ENCODE measurements around the gene DPP7. TPM values are rescaled to one million over a fixed set of nuclear protein-coding genes. Genes with fewer than 3 reads are reported as not detected.
A peak's percentile ranks its signal among the peaks of the same experiment; 100 is the strongest.
"Not testable (repeated sequence)": the region's sequence is repeated elsewhere in the genome, so short reads cannot be mapped to it uniquely, and the experiment has no call there.

The DPP7 gene
- total RNA-seq, 1 experiment from 2014 or later: 290 TPM

DNA sequence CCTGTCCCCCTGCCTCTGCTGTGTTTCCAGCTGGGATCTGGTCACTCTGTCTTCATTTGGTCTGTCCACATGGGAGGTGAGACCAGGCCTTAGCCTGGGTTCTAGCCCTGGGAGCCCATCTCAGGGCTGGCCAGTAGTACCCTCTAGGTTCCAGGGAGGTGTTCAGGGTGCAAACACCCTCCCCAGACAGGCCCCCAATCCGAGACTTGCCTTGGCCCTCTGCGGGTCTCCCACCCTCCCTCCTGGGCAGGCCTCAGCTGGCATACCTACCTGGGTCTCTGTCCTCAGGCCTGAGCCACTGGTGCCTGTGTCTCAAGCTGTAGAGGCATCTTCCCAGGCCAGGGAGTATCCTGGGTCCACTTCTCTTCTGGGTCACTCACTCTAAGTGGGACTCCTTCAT is 43.3 kb downstream of the DPP7 start:
- no peak for DNase-seq (ENCODE audit: low spot score)

DNA sequence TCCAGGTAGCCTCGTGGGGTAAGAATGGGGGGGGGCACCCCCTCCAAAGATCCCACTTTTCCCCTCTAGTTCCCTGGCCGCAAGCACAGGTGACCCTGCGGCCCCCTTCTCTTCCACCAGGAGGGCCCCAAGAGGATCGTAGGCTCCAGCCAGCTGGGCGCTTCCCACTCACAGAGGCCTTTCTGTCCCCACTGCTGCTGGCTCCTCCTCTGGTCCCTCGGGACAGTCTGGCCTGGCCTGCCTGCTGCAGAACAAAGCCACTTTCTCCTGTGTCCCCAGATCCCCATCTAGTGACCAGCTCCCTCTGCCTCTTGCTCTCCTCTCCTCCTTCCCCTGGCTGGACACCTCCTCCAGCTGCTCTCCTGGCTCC is 43.6 kb downstream of the DPP7 start:
- peak; percentile 65 for DNase-seq (ENCODE audit: low spot score)

DNA sequence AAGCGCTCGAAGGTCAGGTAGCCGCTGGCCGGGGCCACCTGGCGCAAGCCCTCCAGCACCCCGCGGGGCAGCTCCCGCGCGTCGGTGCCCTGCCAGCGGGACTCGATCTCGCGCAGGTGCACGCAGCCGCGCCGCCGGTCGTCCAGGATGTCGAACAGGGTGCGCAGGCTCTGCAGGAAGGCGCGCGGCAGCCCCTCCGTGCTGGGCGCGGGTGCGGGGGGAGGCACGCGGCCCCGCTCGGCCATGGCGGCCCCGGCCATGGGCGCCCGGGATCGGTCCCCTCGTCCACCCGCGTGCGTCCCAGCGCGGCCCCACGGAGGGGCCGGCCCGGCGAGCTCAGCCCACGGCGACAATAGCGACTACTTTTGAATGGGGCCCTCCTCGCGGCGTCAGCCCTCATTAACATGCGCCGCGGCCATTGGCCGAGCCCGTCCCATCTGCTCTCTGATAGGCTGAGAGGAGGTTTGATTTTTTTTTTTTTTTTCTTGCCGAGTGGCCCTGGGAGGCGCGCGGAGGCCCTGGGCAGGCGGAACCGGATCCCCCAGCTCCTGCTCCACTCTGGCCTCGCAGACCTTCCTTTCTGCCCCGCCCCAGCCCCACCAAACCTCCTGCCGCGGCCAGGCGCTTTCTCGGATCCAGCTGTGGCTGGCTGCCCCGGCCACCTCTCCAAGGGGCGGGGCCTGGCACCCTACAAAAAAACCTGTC is 44.2 kb downstream of the DPP7 start, which contains the start of gene SAPCD2:
Gene SAPCD2 (minus strand): TSS at position 357 of the 705 bp plus-strand sequence. CDS start 97 bp downstream, at position 260.
- peak; percentile 91 for DNase-seq (ENCODE audit: low spot score)

DNA sequence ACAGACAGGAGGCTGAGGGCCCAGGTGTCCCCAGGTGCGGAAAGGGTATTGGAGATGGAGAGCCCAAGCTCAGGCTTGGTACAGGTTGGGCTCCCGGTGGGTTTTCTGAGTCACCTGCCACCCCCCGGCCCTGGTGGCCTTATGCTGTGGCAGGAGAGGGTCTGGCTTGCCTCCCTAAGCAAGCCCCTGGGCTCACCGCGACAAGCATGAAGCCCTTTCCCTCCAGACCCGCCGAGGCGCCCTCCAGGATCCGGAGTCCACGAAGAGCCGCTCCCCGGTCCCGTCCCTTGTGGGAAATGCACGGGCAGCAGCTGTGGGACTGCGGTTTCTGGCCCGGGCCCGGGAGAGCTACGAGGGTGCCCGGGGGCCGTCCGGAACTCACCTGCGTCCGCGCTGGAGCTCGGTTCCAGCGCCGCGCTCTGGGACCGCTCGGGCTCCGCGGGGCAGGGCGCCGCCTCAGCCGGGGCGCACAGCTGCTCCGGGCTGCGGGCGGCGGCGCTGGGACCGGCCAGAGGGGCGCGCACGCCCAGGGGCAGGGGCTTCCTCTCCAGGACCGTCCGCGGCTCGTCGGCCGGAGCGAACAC is 44.9 kb downstream of the DPP7 start:
- no peak for DNase-seq (ENCODE audit: low spot score)

DNA sequence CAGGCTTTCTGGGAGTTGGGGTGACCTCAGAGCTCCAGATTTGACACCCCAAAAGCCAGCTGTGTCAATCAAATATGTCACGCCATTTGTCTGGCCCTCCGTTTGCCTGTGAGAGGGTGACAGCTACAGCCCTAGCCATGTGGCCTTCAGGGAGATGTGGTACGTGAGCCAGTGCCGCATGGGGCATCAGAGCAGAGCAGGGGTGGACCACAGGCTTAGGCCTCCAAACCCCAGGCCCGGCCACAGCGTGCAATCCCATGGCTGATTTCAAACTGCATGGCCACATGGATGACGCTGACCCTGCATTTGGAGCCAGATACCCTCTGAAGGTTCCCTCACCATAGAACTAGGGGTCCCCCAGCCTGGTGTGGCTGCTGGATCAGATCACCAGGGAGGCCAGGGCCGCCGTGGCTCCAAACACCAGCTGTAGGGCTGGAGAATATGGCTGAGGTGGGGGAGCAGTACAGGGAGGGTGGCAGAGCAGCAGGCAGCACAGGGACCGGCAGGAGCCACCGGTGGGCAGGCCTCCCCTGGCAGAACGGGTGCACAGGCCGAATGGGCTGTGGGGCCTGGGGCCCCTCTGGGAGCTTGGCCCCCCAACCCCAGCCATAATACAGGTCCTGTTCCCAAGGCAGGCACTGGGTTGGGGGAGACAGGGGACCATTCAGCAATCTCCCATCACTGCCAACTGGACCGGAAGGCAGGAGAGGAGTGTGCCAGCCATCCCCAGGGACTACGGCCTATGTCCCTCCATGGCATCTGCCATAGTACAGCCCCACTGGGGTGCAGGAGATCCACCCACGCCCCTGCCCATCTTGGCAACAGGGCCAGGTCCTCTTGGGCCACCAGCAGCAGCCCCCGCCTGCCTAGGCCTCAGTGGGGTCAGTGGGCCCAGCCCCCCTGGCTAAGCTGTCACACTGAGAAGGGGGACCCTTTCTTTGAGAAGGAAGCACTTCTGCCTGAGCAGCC is 45.7 kb downstream of the DPP7 start:
- no peak for DNase-seq (ENCODE audit: low spot score)

DNA sequence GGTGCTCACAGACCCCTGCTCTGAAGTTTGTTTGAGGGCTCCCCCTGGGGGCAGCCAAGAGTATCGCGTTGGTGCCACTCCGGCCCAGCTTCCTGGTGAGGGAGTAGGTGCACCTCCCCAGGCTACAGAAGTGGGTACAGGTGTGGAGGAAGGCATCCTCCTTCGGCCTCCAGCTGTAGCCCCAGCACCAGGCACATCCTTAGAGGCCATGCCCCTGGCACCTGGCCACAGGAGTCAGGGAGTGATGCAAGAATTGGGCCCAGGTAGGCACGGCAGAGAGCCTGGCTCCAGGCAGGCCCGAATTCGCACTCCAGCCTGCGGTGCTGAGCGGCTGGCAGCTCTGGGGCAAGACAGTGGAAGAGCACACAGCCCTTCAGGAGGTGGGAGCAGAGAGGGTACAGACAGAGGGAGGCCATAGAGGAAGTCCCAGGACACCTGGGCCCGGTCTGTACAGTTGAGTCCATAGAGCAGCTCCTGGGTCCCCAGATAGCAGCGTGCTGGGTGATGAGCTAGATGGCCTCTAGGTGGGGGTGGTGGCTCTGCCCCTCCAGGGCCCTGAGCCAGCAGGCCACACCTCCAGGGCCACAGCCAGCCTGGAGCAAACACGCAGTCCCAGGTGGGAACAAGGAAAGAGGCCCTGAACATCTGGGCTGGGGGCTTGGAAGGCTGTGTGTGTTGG is 46.5 kb downstream of the DPP7 start:
- DNase-seq (ENCODE audit: low spot score): peak; percentile 90

DNA sequence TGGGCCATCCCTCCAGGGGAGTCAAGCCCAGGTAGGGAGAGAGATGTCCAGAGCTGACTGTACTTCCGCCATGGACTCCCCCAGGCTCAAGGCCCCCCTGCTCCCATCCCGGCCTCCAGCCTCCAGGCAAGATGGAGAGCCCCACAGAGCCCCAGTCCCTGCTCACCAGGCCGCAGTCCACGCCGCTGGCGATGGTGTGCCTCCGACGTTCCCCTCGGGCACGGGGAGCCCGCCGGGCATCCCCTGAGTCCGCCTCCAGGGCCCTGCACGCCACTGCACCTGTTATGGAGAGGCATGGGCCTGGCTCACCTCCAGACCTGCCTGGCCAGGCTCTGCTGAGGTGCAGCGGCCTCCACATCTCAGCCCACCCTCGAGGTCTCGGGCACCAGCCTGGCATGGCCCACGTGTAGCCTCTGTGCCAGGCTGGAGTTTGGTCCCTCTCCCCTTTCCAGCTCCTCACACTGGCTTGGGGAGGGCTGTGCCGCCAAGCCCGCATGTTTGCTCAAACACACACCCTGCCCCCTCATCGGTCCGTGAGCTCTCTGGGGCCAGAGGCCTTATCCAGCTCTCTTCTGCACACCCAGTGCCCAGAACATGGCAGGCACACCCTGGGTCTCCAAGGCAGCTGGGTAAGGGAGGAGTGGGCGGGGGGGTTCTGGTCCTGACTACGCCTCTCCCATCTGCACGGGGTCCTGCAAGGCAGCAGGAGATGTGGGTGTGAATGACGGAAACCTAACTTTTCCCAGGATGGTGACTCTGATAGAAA is 48.3 kb downstream of the DPP7 start:
- no peak for DNase-seq (ENCODE audit: low spot score)

DNA sequence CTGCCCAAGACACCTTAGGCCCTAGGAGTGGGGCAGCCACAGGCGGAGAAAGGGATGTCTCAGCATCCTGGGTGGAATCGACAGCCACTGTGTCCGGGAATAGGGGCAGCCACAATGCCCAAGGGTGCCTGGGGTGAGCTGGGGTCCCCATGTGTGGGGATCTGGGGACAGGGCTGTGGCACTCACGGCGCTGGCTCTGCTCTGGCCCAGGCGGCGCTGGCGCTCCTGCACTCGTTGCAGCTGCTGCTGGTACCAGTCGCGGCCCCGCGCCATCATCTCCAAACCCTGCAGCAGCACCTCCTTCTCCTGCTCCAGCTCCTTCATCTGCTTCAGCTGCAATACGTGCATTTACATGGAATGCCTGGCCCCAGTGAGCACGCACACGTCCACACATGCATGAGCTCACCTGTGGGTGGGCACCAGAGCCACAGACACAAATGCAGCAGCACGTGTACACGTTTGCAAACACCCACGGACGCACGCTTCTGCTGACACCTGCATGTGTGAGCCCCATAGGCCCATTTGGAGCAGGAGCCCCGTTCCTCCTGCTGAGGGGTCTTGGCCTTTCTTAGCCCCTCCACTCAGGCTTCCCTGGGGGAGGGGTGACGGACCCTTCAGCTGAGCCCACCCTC is 49.1 kb downstream of the DPP7 start:
- DNase-seq (ENCODE audit: low spot score): no peak

DNA sequence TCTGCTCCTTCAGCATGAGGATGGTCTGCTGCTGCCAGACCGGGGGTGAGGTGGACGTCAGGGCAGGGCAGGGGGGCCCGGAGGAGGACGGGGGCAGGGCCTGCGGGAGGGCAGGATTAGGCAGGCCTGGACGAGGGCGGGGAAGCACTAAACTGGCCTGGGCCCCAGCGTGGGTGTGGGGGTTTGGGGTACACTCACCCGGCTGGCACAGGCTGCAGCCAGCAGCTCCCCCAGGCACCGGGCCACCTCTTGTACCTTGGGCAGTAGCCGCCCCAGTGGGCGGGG is 49.7 kb downstream of the DPP7 start:
- DNase-seq (ENCODE audit: low spot score): no peak

DNA sequence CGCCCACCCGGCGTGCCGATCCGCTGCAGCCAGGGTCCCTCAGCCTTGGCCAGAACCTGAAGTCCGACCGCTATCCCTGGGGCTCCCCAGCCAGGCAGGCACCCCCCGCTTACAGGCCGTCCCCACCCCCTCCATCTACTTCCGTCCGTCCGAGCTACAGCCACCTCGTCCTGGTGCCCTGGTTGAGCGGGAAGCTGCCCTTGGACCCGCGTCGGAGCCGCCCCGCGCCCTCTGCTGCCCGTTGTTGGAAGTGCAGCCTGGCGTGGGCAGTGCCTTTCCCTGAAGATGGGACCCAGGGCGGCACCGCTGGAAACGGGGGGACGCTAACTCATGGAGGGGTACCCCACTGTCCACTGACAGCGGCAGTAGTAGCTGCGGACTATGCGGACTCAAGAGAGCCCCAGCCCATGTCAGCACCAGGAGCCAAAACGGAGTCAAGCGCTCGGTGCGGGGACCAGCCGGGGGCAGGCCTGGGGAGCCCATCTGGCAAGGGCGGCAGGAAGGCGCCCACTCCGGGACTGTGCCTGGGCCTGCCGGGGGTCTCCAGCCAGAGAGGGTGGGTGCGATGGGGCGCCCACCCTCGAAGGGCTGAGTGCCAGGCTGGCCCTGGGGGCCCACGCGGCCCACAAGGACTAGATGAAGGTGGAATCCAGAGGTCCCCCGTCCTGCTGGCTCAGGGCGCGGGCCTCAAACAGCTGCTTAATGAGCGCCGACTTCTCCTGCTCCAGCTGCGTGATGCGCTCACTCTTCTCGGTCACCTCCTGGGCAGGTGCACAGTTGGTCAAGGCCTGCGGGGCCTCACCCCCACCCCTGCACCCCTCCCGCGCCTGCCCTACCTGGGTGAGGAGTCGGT is 50.3 kb downstream of the DPP7 start:
- peak; percentile 67 for DNase-seq (ENCODE audit: low spot score)

DNA sequence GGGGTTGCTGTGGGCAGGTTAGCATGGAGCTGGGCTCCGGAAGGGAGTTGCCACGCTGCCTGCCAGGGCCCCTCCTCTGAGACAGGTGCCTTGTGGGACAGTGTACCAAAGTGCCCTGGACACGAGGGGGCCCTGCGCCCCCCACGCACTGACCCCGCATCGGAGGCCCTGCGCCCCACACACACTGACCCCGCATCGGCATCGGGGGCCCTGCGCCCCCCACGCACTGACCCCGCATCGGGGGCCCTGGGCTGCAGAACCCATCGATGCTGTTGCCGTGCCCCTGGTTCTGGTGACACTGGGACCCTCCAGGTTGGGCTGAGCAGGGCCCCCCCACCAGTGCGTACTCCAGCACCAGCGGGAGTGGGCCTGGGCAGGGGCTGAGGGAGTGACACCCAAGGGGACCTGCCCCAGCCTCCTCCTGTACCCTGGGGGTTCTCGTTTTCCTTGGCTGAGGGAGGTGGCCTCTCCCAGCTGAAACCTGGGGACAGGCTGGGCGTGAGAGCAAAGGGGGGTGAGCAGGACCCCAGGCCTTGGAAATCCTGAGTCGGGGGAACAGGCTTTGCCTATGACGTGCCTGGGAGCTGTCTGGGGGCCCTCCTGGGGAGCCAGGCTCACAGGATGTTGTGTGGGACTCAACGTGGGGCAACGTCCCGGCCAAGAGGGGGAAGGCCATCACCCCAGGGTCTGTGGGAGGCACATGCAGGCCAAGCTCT is 51.1 kb downstream of the DPP7 start:
- DNase-seq (ENCODE audit: low spot score): no peak

DNA sequence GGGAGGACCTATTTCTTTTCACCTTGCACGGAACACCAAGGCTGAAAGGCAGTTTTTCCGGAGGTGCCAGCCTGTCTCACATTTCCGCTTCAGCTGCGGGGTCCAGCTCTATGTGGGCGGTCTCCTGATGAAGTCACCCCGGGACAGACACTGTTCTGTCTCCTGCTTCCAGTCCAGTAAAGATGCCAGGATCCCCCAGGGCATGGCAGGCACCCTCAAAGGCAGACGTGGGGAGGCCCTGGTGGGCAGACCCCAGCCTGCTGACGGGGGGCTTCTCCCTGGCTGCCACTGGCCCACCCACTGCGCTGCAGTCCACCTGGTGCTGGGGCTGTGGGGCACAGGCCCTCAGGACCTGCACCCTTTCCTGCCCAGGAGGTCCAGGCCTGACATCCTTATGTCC is 51.7 kb downstream of the DPP7 start:
- DNase-seq (ENCODE audit: low spot score): not testable (repeated sequence)

DNA sequence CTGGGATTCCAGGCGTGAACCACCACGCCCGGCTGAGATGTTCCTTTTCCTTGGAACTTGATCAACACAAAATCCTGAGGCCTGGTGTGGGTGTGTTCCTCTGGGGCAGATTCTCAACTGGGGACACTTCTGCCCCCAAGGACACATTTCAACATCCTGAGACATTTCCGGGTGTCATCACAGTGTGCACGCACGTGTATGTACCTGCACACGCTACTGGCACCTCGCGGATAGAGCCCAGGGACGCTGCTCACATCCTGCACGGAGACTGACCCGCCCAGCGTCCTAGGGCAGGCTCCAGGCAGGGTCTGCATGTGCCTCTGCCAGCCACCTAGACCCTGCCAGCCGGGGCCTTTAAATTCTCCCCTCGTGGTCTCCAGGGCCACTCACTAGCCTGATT is 52.1 kb downstream of the DPP7 start:
- no peak for DNase-seq (ENCODE audit: low spot score)

Small RNA genes within 50 kb of the gene (small RNA-seq; reads per million reads assigned to genes)
- not detected for gene RF00153

Other genes with a start within 250 kb of the DPP7 start
- 428 and 484 TPM in 2 replicates for gene EDF1, start 248.4 kb downstream of the DPP7 start, total RNA-seq (2014; rRNA removed; shearing (Covaris generic))
- 36.4 and 36.7 TPM in 2 replicates for gene TRAF2, start 228.2 kb downstream of the DPP7 start, total RNA-seq (2014; rRNA removed; shearing (Covaris generic))
- gene FBXW5, start 170.0 kb downstream of the DPP7 start, total RNA-seq (2014; rRNA removed; shearing (Covaris generic)): 379 and 389 TPM in 2 replicates
- 0.71 and 2.6 TPM in 2 replicates for gene C8G, start 169.5 kb downstream of the DPP7 start, total RNA-seq (2014; rRNA removed; shearing (Covaris generic))
- 0.58 and 0.94 TPM in 2 replicates for gene LCN12, start 162.5 kb downstream of the DPP7 start, total RNA-seq (2014; rRNA removed; shearing (Covaris generic))
- gene PTGDS, start 137.2 kb downstream of the DPP7 start, total RNA-seq (2014; rRNA removed; shearing (Covaris generic)): not detected in 2 replicates
- not detected in 2 replicates for gene LCNL1, start 131.7 kb downstream of the DPP7 start, total RNA-seq (2014; rRNA removed; shearing (Covaris generic))
- 169 and 179 TPM in 2 replicates for gene PAXX, start 122.3 kb downstream of the DPP7 start, total RNA-seq (2014; rRNA removed; shearing (Covaris generic))
- gene CLIC3, start 118.2 kb downstream of the DPP7 start, total RNA-seq (2014; rRNA removed; shearing (Covaris generic)): 17.0 and 24.1 TPM in 2 replicates
- gene ABCA2, start 86.5 kb downstream of the DPP7 start, total RNA-seq (2014; rRNA removed; shearing (Covaris generic)): 92.6 and 99.9 TPM in 2 replicates
- 0.36 and 0.42 TPM in 2 replicates for gene FUT7, start 82.6 kb downstream of the DPP7 start, total RNA-seq (2014; rRNA removed; shearing (Covaris generic))
- gene NPDC1, start 68.6 kb downstream of the DPP7 start, total RNA-seq (2014; rRNA removed; shearing (Covaris generic)): 59.9 and 84.3 TPM in 2 replicates
- 2.5 and 2.7 TPM in 2 replicates for gene ENTPD2, start 60.7 kb downstream of the DPP7 start, total RNA-seq (2014; rRNA removed; shearing (Covaris generic))
- 217 and 239 TPM in 2 replicates for gene SAPCD2, start 44.2 kb downstream of the DPP7 start, total RNA-seq (2014; rRNA removed; shearing (Covaris generic))
- gene UAP1L1, start 37.2 kb downstream of the DPP7 start, total RNA-seq (2014; rRNA removed; shearing (Covaris generic)): 3.7 and 5.3 TPM in 2 replicates
- gene MAN1B1, start 27.7 kb downstream of the DPP7 start, total RNA-seq (2014; rRNA removed; shearing (Covaris generic)): 82.2 and 104 TPM in 2 replicates
- 0.39 and 3.0 TPM in 2 replicates for gene GRIN1, start 24.4 kb upstream of the DPP7 start, total RNA-seq (2014; rRNA removed; shearing (Covaris generic))
- 0.43 and 0.44 TPM in 2 replicates for gene LRRC26, start 55.3 kb upstream of the DPP7 start, total RNA-seq (2014; rRNA removed; shearing (Covaris generic))
- not detected in 2 replicates for gene TMEM210, start 57.3 kb upstream of the DPP7 start, total RNA-seq (2014; rRNA removed; shearing (Covaris generic))
- 60.6 and 64.0 TPM in 2 replicates for gene ANAPC2, start 73.8 kb upstream of the DPP7 start, total RNA-seq (2014; rRNA removed; shearing (Covaris generic))
- 184 and 208 TPM in 2 replicates for gene SSNA1, start 73.9 kb upstream of the DPP7 start, total RNA-seq (2014; rRNA removed; shearing (Covaris generic))
- 63.1 and 66.3 TPM in 2 replicates for gene TPRN, start 86.0 kb upstream of the DPP7 start, total RNA-seq (2014; rRNA removed; shearing (Covaris generic))
- gene TMEM203, start 90.9 kb upstream of the DPP7 start, total RNA-seq (2014; rRNA removed; shearing (Covaris generic)): 44.7 and 51.5 TPM in 2 replicates
- gene NDOR1, start 91.0 kb upstream of the DPP7 start, total RNA-seq (2014; rRNA removed; shearing (Covaris generic)): 19.0 and 23.9 TPM in 2 replicates
- 0.55 and 1.7 TPM in 2 replicates for gene RNF208, start 107.5 kb upstream of the DPP7 start, total RNA-seq (2014; rRNA removed; shearing (Covaris generic))
- gene CYSRT1, start 110.4 kb upstream of the DPP7 start, total RNA-seq (2014; rRNA removed; shearing (Covaris generic)): 1.6 and 2.4 TPM in 2 replicates
- 0.38 TPM in 1 of 2 replicates, not detected in the other for gene RNF224, start 112.8 kb upstream of the DPP7 start, total RNA-seq (2014; rRNA removed; shearing (Covaris generic))
- 0.15 TPM in 1 of 2 replicates, not detected in the other for gene SLC34A3, start 116.2 kb upstream of the DPP7 start, total RNA-seq (2014; rRNA removed; shearing (Covaris generic))
- gene TUBB4B, start 126.6 kb upstream of the DPP7 start, total RNA-seq (2014; rRNA removed; shearing (Covaris generic)): 607 and 627 TPM in 2 replicates
- not detected in 2 replicates for gene STPG3, start 136.6 kb upstream of the DPP7 start, total RNA-seq (2014; rRNA removed; shearing (Covaris generic))
- gene NELFB, start 140.6 kb upstream of the DPP7 start, total RNA-seq (2014; rRNA removed; shearing (Covaris generic)): 111 and 115 TPM in 2 replicates
- gene TOR4A, start 163.0 kb upstream of the DPP7 start, total RNA-seq (2014; rRNA removed; shearing (Covaris generic)): 210 and 226 TPM in 2 replicates
- 107 and 116 TPM in 2 replicates for gene NRARP, start 187.5 kb upstream of the DPP7 start, total RNA-seq (2014; rRNA removed; shearing (Covaris generic))

Data from HT-29 (cell line).